Lower leg skin (tissue), 3 donors: ENCODE data around the gene FAIM2.

Experiments used
- POLR2A ChIP-seq, 2 donors: fragments of 450-650 bp; IDR thresholded peaks; one replicate each; pipeline ENCODE4 v1.6.1; 2016 to 2017; ENCODE audit warnings: antibody characterized with exemption in 2 of 2, mild to moderate bottlenecking in 1 of 2, moderate library complexity in 1 of 2
- TF ChIP-seq, protein P1 (sequence below), 3 donors: fragments of 450-650 bp; IDR thresholded peaks; one replicate each; pipeline ENCODE4 v1.5.1; 2016; ENCODE audit warnings: antibody characterized with exemption in 3 of 3, mild to moderate bottlenecking in 3 of 3, moderate library complexity in 2 of 3

DNA sequence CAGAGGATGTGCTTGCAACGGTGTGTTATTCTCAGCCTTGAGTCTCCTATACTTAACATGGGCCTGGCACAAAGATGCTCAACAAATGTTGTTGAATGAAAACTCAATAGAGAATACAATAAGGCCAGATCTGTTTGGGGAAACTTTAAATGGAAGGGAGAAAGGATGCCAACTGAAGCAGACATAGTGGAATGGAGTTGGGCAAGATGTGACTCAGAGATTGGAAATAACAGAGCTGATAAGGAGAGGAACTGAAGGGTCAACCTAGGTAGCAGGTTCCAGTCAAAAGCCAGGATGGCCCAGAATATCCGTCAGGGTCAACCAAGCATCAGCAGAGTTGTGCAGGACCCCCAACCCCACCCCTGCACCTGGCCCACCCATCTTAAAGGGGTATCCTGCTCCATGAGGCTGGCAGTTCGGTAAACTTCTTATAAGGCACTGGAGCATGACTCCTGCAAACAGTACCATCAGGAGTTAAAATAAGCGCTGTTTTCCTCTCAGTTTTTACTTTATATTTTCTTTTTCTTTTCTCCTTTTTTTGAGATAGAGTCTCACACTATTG is 59.7 kb downstream of the FAIM2 start:
- TF ChIP-seq, protein P1, sequence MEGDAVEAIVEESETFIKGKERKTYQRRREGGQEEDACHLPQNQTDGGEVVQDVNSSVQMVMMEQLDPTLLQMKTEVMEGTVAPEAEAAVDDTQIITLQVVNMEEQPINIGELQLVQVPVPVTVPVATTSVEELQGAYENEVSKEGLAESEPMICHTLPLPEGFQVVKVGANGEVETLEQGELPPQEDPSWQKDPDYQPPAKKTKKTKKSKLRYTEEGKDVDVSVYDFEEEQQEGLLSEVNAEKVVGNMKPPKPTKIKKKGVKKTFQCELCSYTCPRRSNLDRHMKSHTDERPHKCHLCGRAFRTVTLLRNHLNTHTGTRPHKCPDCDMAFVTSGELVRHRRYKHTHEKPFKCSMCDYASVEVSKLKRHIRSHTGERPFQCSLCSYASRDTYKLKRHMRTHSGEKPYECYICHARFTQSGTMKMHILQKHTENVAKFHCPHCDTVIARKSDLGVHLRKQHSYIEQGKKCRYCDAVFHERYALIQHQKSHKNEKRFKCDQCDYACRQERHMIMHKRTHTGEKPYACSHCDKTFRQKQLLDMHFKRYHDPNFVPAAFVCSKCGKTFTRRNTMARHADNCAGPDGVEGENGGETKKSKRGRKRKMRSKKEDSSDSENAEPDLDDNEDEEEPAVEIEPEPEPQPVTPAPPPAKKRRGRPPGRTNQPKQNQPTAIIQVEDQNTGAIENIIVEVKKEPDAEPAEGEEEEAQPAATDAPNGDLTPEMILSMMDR (IDR thresholded peaks at IDR 0.05) = no peak
- TF ChIP-seq POLR2A (IDR thresholded peaks at IDR 0.05) = no peak
